H1 (cell line): ENCODE data around the gene ERG28. TPM values are rescaled to one million over a fixed set of nuclear protein-coding genes. Genes with fewer than 3 reads are reported as not detected.

ENCODE experiments used
- CTCF ChIA-PET: fragments of 300-600 bp; sonication (Branson Sonifier 250); formaldehyde crosslinking; loops from one replicate; lab custom pipeline; 2021; ENCODE audit not compliant: partially characterized antibody; lab: Charles Lee
- POLR2A ChIA-PET: fragments of 300-600 bp; sonication (Branson Sonifier 250); formaldehyde crosslinking; loops from one replicate; lab custom pipeline; 2021; ENCODE audit warnings: inconsistent platforms; ENCODE audit not compliant: partially characterized antibody; lab: Charles Lee
- DNase-seq, 2 experiments: peaks; one replicate each; pipeline versions ENCODE4 v3.0.0 to v3.0.0-alpha.2; 2010 to 2022; ENCODE audit warnings: low spot score in 2 of 2, low read depth in 1 of 2, mixed read lengths in 1 of 2
- FAIRE-seq: peaks from 2 replicates; lab custom pipeline; 2011; peaks lifted over from hg19 to GRCh38; lab: Jason Lieb, UNC
- H2AFZ ChIP-seq: 2 replicates; pipeline ENCODE4 v1.8.1; 2012; ENCODE audit warnings: low read length, inconsistent platforms
- H2AK5ac ChIP-seq: 2 replicates; pipeline ENCODE4 v1.6.1; 2013; ENCODE audit warnings: low read depth, low read length
- H2BK120ac ChIP-seq: replicated peaks from 2 replicates; pipeline ENCODE3; 2013; ENCODE audit warnings: low read depth, low read length, inconsistent platforms
- H2BK12ac ChIP-seq: 2 replicates; pipeline ENCODE4 v1.6.1; 2013; ENCODE audit warnings: low read depth, low read length
- H2BK15ac ChIP-seq: 2 replicates; pipeline ENCODE4 v1.6.1; 2013; ENCODE audit warnings: low read length
- H2BK20ac ChIP-seq: 2 replicates; pipeline ENCODE4 v1.6.1; 2013; ENCODE audit warnings: low read length
- H2BK5ac ChIP-seq: 2 replicates; pipeline ENCODE4 v1.6.1; 2013; ENCODE audit warnings: low read depth, low read length
- H3K14ac ChIP-seq: 2 replicates; pipeline ENCODE4 v1.6.1; 2013; ENCODE audit warnings: inconsistent platforms; ENCODE audit not compliant: insufficient read length
- H3K18ac ChIP-seq: 2 replicates; pipeline ENCODE4 v1.6.1; 2013; ENCODE audit warnings: low read length; ENCODE audit errors: extremely low read depth
- H3K23ac ChIP-seq: 2 replicates; pipeline ENCODE4 v1.6.1; 2013; ENCODE audit warnings: inconsistent platforms; ENCODE audit not compliant: insufficient read length
- H3K23me2 ChIP-seq: 2 replicates; pipeline ENCODE4 v1.6.1; 2013; ENCODE audit warnings: low read depth, low read length
- H3K27ac ChIP-seq: 2 replicates; pipeline ENCODE4 v1.6.1; 2011; ENCODE audit warnings: low read depth, low read length, inconsistent platforms
- H3K27me3 ChIP-seq, 4 experiments: replicated peaks in 1 of 4; 1 replicate in 1 of 4; 2 replicates in 3 of 4; pipeline versions ENCODE4 v1.6.1 to v1.8.1; 2011 to 2013; ENCODE audit warnings: low read length in 3 of 4, mild to moderate bottlenecking in 3 of 4, inconsistent platforms in 2 of 4, mixed read lengths in 2 of 4, moderate library complexity in 1 of 4; ENCODE audit not compliant: control insufficient read depth in 3 of 4, insufficient read depth in 3 of 4; ENCODE audit errors: extremely low read depth in 1 of 4
- H3K36me3 ChIP-seq, 4 experiments: 2 replicates each; pipeline versions ENCODE4 v1.6.1 to v1.8.1; 2011 to 2013; ENCODE audit warnings: mild to moderate bottlenecking in 4 of 4, low read length in 3 of 4, moderate library complexity in 2 of 4, control low read depth in 1 of 4, inconsistent platforms in 1 of 4; ENCODE audit not compliant: insufficient read depth in 4 of 4, control insufficient read depth in 2 of 4
- H3K4ac ChIP-seq: replicated peaks from 2 replicates; pipeline ENCODE3; 2013; ENCODE audit warnings: low read length, low read depth, mixed read lengths, inconsistent platforms; ENCODE audit not compliant: insufficient read length
- H3K4me1 ChIP-seq, 4 experiments: replicated peaks in 1 of 4; 1 replicate in 1 of 4; 2 replicates in 3 of 4; pipeline versions ENCODE4 v1.6.1 to v1.8.1; 2011 to 2013; ENCODE audit warnings: low read length in 3 of 4, inconsistent platforms in 2 of 4, mixed read lengths in 1 of 4; ENCODE audit not compliant: insufficient read depth in 4 of 4, control insufficient read depth in 3 of 4
- H3K4me2 ChIP-seq, 2 experiments: 2 replicates each; pipeline versions ENCODE4 v1.6.1 to v1.8.1; 2011 to 2013; ENCODE audit warnings: low read depth in 2 of 2, low read length in 2 of 2, control low read depth in 1 of 2, inconsistent platforms in 1 of 2, mild to moderate bottlenecking in 1 of 2; ENCODE audit not compliant: insufficient read depth in 1 of 2
- H3K4me3 ChIP-seq, 4 experiments: fragments of 200-600, 300-600 bp in 1 of 4; sonication (generic), shearing (Covaris generic), sonication (Bioruptor Twin) in 1 of 4; 2 replicates each; pipeline versions ENCODE4 v1.5.1 to v1.8.1; 2011 to 2016; ENCODE audit warnings: low read length in 4 of 4, low read depth in 3 of 4, control low read depth in 2 of 4, inconsistent platforms in 2 of 4, mild to moderate bottlenecking in 2 of 4, mixed read lengths in 1 of 4, moderate library complexity in 1 of 4; ENCODE audit not compliant: insufficient read depth in 2 of 4; ENCODE audit errors: extremely low read depth in 1 of 4
- H3K56ac ChIP-seq: replicated peaks from 2 replicates; pipeline ENCODE3; 2013; ENCODE audit warnings: low read depth, mild to moderate bottlenecking, mixed read lengths, low read length, inconsistent platforms; ENCODE audit not compliant: insufficient read length
- H3K79me1 ChIP-seq: 2 replicates; pipeline ENCODE4 v1.6.1; 2013; ENCODE audit warnings: low read depth, low read length, control low read depth
- H3K79me2 ChIP-seq, 2 experiments: 2 replicates each; pipeline versions ENCODE4 v1.6.1 to v1.8.1; 2012 to 2013; ENCODE audit warnings: low read length in 2 of 2, mild to moderate bottlenecking in 2 of 2, inconsistent platforms in 1 of 2; ENCODE audit not compliant: insufficient read depth in 2 of 2, control insufficient read depth in 1 of 2
- H3K9ac ChIP-seq, 4 experiments: replicated peaks in 1 of 4; 1 replicate in 1 of 4; 2 replicates in 3 of 4; pipeline versions ENCODE4 v1.6.1 to v1.8.1; 2011 to 2013; ENCODE audit warnings: low read depth in 3 of 4, low read length in 3 of 4, control low read depth in 2 of 4, mild to moderate bottlenecking in 2 of 4, moderate library complexity in 2 of 4, inconsistent platforms in 1 of 4; ENCODE audit errors: extremely low read depth in 1 of 4
- H3K9me3 ChIP-seq, 2 experiments: 2 replicates each; pipeline versions ENCODE4 v1.6.1 to v1.8.1; 2012 to 2013; ENCODE audit warnings: mild to moderate bottlenecking in 2 of 2, moderate library complexity in 2 of 2, control low read depth in 1 of 2, inconsistent platforms in 1 of 2, low read depth in 1 of 2, low read length in 1 of 2, mixed read lengths in 1 of 2; ENCODE audit not compliant: insufficient read depth in 2 of 2
- H4K20me1 ChIP-seq, 2 experiments: replicated peaks in 1 of 2; 2 replicates each; pipeline versions ENCODE3 to v1.8.1; 2011 to 2013; ENCODE audit warnings: inconsistent platforms in 2 of 2, low read length in 2 of 2, mild to moderate bottlenecking in 1 of 2; ENCODE audit not compliant: insufficient read depth in 2 of 2, control insufficient read depth in 1 of 2
- H4K5ac ChIP-seq: 2 replicates; pipeline ENCODE4 v1.6.1; 2013; ENCODE audit warnings: low read length, low read depth, mixed read lengths, inconsistent platforms; ENCODE audit not compliant: insufficient read length
- H4K8ac ChIP-seq: 2 replicates; pipeline ENCODE4 v1.8.0; 2013; ENCODE audit warnings: mild to moderate bottlenecking, moderate library complexity, low read length, inconsistent platforms; ENCODE audit not compliant: insufficient read depth; ENCODE audit errors: extremely low read depth
- H4K91ac ChIP-seq: replicated peaks from 2 replicates; pipeline ENCODE3; 2013; ENCODE audit warnings: low read length, mixed read lengths, inconsistent platforms; ENCODE audit not compliant: insufficient read length
- ASH2L ChIP-seq: fragments of 200-600, 300-600 bp; sonication (generic); IDR thresholded peaks from one replicate; pipeline ENCODE4 v1.7.1; 2017; ENCODE audit warnings: low read length
- BRCA1 ChIP-seq: IDR thresholded peaks from 2 replicates; pipeline ENCODE4 v1.6.1; 2012; ENCODE audit warnings: low read depth, low read length, improper control_type of control experiment
- CEBPB ChIP-seq: IDR thresholded peaks from 2 replicates; pipeline ENCODE4 v1.6.1; 2012; ENCODE audit warnings: low read depth, low read length
- JUN ChIP-seq: IDR thresholded peaks from 2 replicates; pipeline ENCODE4 v1.6.1; 2011; ENCODE audit warnings: low read depth, mild to moderate bottlenecking, improper control_type of control experiment, low read length
- KDM1A ChIP-seq: fragments of 200-600, 300-600 bp; sonication (generic); IDR thresholded peaks from 2 replicates; pipeline ENCODE4 v1.7.1; 2016; ENCODE audit warnings: mild to moderate bottlenecking, low read length, borderline replicate concordance
- POLR2AphosphoS5 ChIP-seq: IDR thresholded peaks from 2 replicates; pipeline ENCODE4 v1.6.1; 2011; ENCODE audit warnings: low read depth, low read length
- POU5F1 ChIP-seq: IDR thresholded peaks from 2 replicates; pipeline ENCODE4 v1.6.1; 2011; ENCODE audit warnings: low read depth, mild to moderate bottlenecking, low read length, moderate library complexity
- RAD21 ChIP-seq, 2 experiments: IDR thresholded peaks in 1 of 2; conservative IDR thresholded peaks in 1 of 2; 2 replicates each; pipeline ENCODE4 v1.6.1; 2011; ENCODE audit warnings: low read depth in 2 of 2, low read length in 2 of 2, improper control_type of control experiment in 1 of 2, inconsistent platforms in 1 of 2, mild to moderate bottlenecking in 1 of 2, moderate library complexity in 1 of 2
- RFX5 ChIP-seq: IDR thresholded peaks from 2 replicates; pipeline ENCODE4 v1.6.1; 2011; ENCODE audit warnings: low read depth, low read length, improper control_type of control experiment, borderline replicate concordance
- SP4 ChIP-seq: IDR thresholded peaks from 2 replicates; pipeline ENCODE4 v1.6.1; 2012; ENCODE audit warnings: low read length, inconsistent platforms
- TCF12 ChIP-seq: IDR thresholded peaks from 2 replicates; pipeline ENCODE4 v1.6.1; 2011; ENCODE audit warnings: low read depth, mild to moderate bottlenecking, low read length
- TEAD4 ChIP-seq: IDR thresholded peaks from 2 replicates; pipeline ENCODE4 v1.6.1; 2012; ENCODE audit warnings: low read depth, low read length, inconsistent platforms, mixed read lengths
- WGBS, 2 experiments: shearing (Covaris generic) in 1 of 2; methylation state at CpG; one replicate each; pipeline versions ENCODE4 v1.1.6 to v1.1.7; 2013 to 2015; ENCODE audit warnings: low lambda C conversion rate in 2 of 2, mixed read lengths in 2 of 2, inconsistent platforms in 1 of 2, low coverage in 1 of 2, missing lambda C conversion rate in 1 of 2; ENCODE audit not compliant: insufficient replicate concordance in 2 of 2, insufficient coverage in 1 of 2, insufficient read length in 1 of 2; ENCODE audit errors: extremely low coverage in 1 of 2, missing lambda C conversion rate in 1 of 2; 5-methylcytosine and 5-hydroxymethylcytosine counted together
- polyA plus RNA-seq, 7 experiments: library from polyadenylated mRNA; depleted of rRNA in 3 of 7; stranded (reverse) in 5 of 7; unstranded in 2 of 7; fragments of >200 nt in 5 of 7; fragments of 200-250 nt in 2 of 7; gene quantifications; 1 replicate in 5 of 7; 2 replicates in 1 of 7; 4 replicates in 1 of 7; pipeline versions ENCODE4 v1.2.1 to v1.2.3, GENCODE V29; 2011 to 2013; ENCODE audit warnings: missing spikeins in 2 of 7, mixed read lengths in 2 of 7
- total RNA-seq: library from RNA; stranded (reverse); fragmentation: NEBNext Ultra II Directional; extraction: Animal tissue kit (Norgen Biotek cat#: 25700); gene quantifications from 2 replicates; pipeline ENCODE4 v1.2.1, GENCODE V29; 2021

Gene ERG28
- total and polyA plus RNA-seq, 2 of the 8 experiments (the other 6 are each of a cell fraction or from before 2014, with no cell fraction given), result 32.6 to 56.7 TPM

DNA sequence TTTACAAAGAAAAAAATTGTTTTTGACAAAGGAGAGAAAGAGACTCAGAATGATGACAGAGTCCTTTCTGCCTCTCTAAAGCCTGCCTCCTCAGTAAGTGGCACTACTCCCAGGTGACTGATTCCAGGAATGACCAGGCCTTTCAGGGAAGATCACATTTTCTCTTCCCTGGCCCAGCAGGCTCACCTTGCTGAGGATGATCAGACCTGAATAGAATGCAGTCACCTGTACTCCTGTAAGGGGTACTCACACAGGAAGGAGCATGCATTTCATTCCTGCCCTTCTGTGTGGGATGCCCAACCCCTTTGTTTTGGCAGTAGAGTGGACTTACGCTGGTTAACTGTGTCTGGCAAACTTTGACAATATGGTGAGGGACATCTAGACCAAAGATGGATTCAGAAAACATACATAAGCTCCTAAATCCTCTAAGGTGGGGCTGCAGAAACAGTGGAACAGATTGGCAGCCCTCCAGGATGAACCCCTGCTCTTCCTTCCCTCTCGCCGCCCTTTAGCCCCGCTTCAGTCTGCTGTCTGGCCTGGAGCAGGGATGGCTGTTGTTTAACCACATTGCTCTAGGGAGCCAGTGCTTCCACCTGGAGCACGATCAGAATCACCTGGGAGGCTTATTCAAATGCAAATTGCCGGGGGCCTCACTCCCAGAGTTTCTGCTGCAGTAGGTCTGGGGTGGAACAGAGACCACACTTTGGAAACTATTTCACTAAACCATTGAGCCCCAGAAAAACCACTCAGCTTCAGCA lies 29.8 kb downstream of the ERG28 start:
- CTCF ChIA-PET, result interaction anchor here (1.8 to 2.4 kb wide), 3 partner anchors 15 to 54 kb away, joined by 4 to 14 read pairs (median 7); no protein-coding TSS in a partner anchor
- Histone ChIP-seq H2BK15ac (no peak overlapping the region), H3K4me1 (peaks cover 9 to 31% (median 24%) of the 10 kb centered on the region in 4 experiments), H3K79me1 (no peaks in the 10 kb centered on the region), H3K27me3 (no peaks in the 10 kb centered on the region), H4K5ac (peak overlapping the region; percentile 7), H3K23ac (no peak overlapping the region), H2BK120ac (peak overlapping the region; percentile 30), H3K4me3 (peak overlapping the region in 3 of 4 experiments; percentile 16 to 46 (median 19); a peak in 5 of 8 replicates), H3K27ac (peak overlapping the region; percentile 88; the same call in 1 of the 2 replicates), H3K18ac (peak overlapping the region; percentile 52; the same call in 1 of the 2 replicates), H3K4ac (peak overlapping the region; percentile 10), H2BK5ac (peak overlapping the region; percentile 98), H2AK5ac (no peak overlapping the region; the same call in 1 of the 2 replicates), H3K14ac (no peak overlapping the region), H3K9me3 (no peaks in the 10 kb centered on the region), H2AFZ (no peak overlapping the region), H2BK20ac (peak overlapping the region; percentile 49; the same call in 1 of the 2 replicates), H2BK12ac (peak overlapping the region; percentile 99), H4K8ac (no peak overlapping the region; the same call in 1 of the 2 replicates), H3K4me2 (peak overlapping the region; percentile 66 to 68), H4K91ac (peak overlapping the region; percentile 71), H3K23me2 (peaks cover 3% of the 10 kb centered on the region; the same call in 1 of the 2 replicates), H4K20me1 (no peaks in the 10 kb centered on the region), H3K36me3 (no peaks in the 10 kb centered on the region), H3K9ac (peak overlapping the region in 3 of 4 experiments; percentile 12 to 51 (median 49); a peak in 4 of 7 replicates), H3K56ac (no peak overlapping the region), H3K79me2 (no peaks in the 10 kb centered on the region)
- FAIRE-seq, result peak; percentile 88
- WGBS, 2 experiments, result 26% methylated on average over 6 of the region's 6 CpGs; no CpG with 5 or more reads in 1 of the 2 experiments
- POLR2A ChIA-PET, result interaction anchor here (0.9 to 1.9 kb wide), 9 partner anchors 11 to 55 kb away, joined by 3 to 8 read pairs (median 4); partner anchors contain the start of genes ERG28 and TTLL5
- peak; percentile 31 to 68 for DNase-seq
- TF ChIP-seq RFX5, result no peak
- TF ChIP-seq POLR2AphosphoS5, result peak; percentile 50; the same call in 1 of the 2 replicates
- TF ChIP-seq CEBPB, result no peak
- TF ChIP-seq RAD21 (IDR thresholded peaks at IDR 0.05 in 1 of 2, conservative IDR thresholded peaks at IDR 0.05 in 1 of 2; ENCODE audit: low read depth in 2 of 2, low read length in 2 of 2), result peak in 1 of 2 experiments; percentile 8; a peak in 1 of 4 replicates
- TF ChIP-seq TEAD4, result no peak
- TF ChIP-seq ASH2L, result no peak
- TF ChIP-seq JUN, result 0 out of 2 replicates have a peak, but pooled peaks have one; percentile 23
- no peak for TF ChIP-seq KDM1A
- peak; percentile 94 for TF ChIP-seq TCF12
- peak; percentile 94 for TF ChIP-seq POU5F1
- no peak for TF ChIP-seq SP4
- no peak for TF ChIP-seq BRCA1
